Endothelial cell of umbilical vein (primary cell): ENCODE measurements around the gene PAXX. TPM values are rescaled to one million over a fixed set of nuclear protein-coding genes. Genes with fewer than 3 reads are reported as not detected.
A peak's percentile ranks its signal among the peaks of the same experiment; 100 is the strongest.

Source experiments
- BruUV-seq: library from RNA; stranded (reverse); fragments of 400-500 nt; replicated peaks from 2 replicates; lab custom pipeline; 2021; lab: Mats Ljungman, UMichigan
- CTCF ChIA-PET: fragments of 300-600, 350-600 bp; sonication (Branson Sonifier 250); formaldehyde crosslinking; loops from one replicate; lab custom pipeline; 2021; ENCODE audit warnings: antibody characterized with exemption, inconsistent platforms; lab: Charles Lee
- POLR2A ChIA-PET: fragments of 300-600, 350-600 bp; sonication (Branson Sonifier 250); formaldehyde crosslinking; loops from one replicate; lab custom pipeline; 2021; ENCODE audit warnings: antibody characterized with exemption, inconsistent platforms; lab: Charles Lee
- DNase-seq: peaks from one replicate; pipeline ENCODE4 v3.0.0-alpha.2; 2011; ENCODE audit warnings: low read depth, low spot score
- FAIRE-seq: peaks from 2 replicates; lab custom pipeline; 2011; peaks lifted over from hg19 to GRCh38; lab: Jason Lieb, UNC
- H2AFZ ChIP-seq: 2 replicates; pipeline ENCODE4 v1.6.0; 2012; ENCODE audit warnings: low read depth, low read length, control low read depth, inconsistent platforms
- H3K27ac ChIP-seq: 2 replicates; pipeline ENCODE4 v1.5.1; 2011; ENCODE audit warnings: low read depth, mild to moderate bottlenecking, control low read depth, low read length, moderate library complexity; ENCODE audit not compliant: insufficient read depth
- H3K27me3 ChIP-seq, 2 experiments: 2 replicates each; pipeline versions ENCODE4 v1.6.0 to v1.6.1; 2011; ENCODE audit warnings: low read length in 2 of 2, mixed read lengths in 1 of 2; ENCODE audit not compliant: control insufficient read depth in 2 of 2, insufficient read depth in 2 of 2
- H3K36me3 ChIP-seq, 2 experiments: 2 replicates in 1 of 2; 3 replicates in 1 of 2; pipeline ENCODE4 v1.5.1; 2011; ENCODE audit warnings: low read length in 2 of 2, mild to moderate bottlenecking in 1 of 2, moderate library complexity in 1 of 2; ENCODE audit not compliant: control insufficient read depth in 2 of 2, insufficient read depth in 2 of 2; ENCODE audit errors: extremely low read depth in 1 of 2
- H3K4me1 ChIP-seq: 3 replicates; pipeline ENCODE4 v1.5.1; 2011; ENCODE audit warnings: mild to moderate bottlenecking, low read length; ENCODE audit not compliant: control insufficient read depth, insufficient read depth; ENCODE audit errors: extremely low read depth
- H3K4me2 ChIP-seq: 2 replicates; pipeline ENCODE4 v1.6.1; 2011; ENCODE audit warnings: low read length, control low read depth, mixed read lengths; ENCODE audit not compliant: insufficient read depth
- H3K4me3 ChIP-seq, 3 experiments: fragments of 200-600 bp in 1 of 3; sonication (generic), shearing (Covaris generic) in 1 of 3; replicated peaks in 1 of 3; 2 replicates each; pipeline ENCODE4 v1.5.1; 2011 to 2016; ENCODE audit warnings: control low read depth in 3 of 3, low read length in 3 of 3, mild to moderate bottlenecking in 2 of 3, inconsistent platforms in 1 of 3, low read depth in 1 of 3, moderate library complexity in 1 of 3; ENCODE audit not compliant: insufficient read depth in 1 of 3
- H3K79me2 ChIP-seq: 2 replicates; pipeline ENCODE4 v1.6.0; 2012; ENCODE audit warnings: low read length, inconsistent platforms; ENCODE audit not compliant: control insufficient read depth, insufficient read depth
- H3K9ac ChIP-seq: replicated peaks from 2 replicates; pipeline ENCODE3; 2011; ENCODE audit warnings: low read length, control low read depth; ENCODE audit not compliant: insufficient read depth; ENCODE audit errors: extremely low read depth
- H3K9me1 ChIP-seq: replicated peaks from 3 replicates; pipeline ENCODE4 v1.6.0; 2011; ENCODE audit warnings: mild to moderate bottlenecking, low read length; ENCODE audit not compliant: control insufficient read depth, insufficient read depth; ENCODE audit errors: extremely low read depth
- H3K9me3 ChIP-seq: replicated peaks from 2 replicates; pipeline ENCODE4 v1.5.1; 2012; ENCODE audit warnings: low read length, inconsistent platforms; ENCODE audit not compliant: control insufficient read depth, insufficient read depth
- H4K20me1 ChIP-seq: replicated peaks from 2 replicates; pipeline ENCODE3; 2011; ENCODE audit warnings: mild to moderate bottlenecking, low read length; ENCODE audit not compliant: control insufficient read depth, insufficient read depth; ENCODE audit errors: extremely low read depth
- CTCF ChIP-seq, 2 donors: IDR thresholded peaks; 1 replicate in 1 of 2; 2 replicates in 1 of 2; pipeline ENCODE4 v1.5.1; 2011; ENCODE audit warnings: low read length in 2 of 2, mild to moderate bottlenecking in 2 of 2, moderate library complexity in 2 of 2, control low read depth in 1 of 2, inconsistent platforms in 1 of 2, low read depth in 1 of 2; ENCODE audit not compliant: insufficient read depth in 1 of 2; ENCODE audit errors: extremely low read depth in 1 of 2
- EZH2 ChIP-seq: IDR thresholded peaks from 2 replicates; pipeline ENCODE4 v1.6.1; 2012; ENCODE audit warnings: borderline replicate concordance, low read depth, mild to moderate bottlenecking, moderate library complexity, low read length, inconsistent platforms; ENCODE audit not compliant: severe bottlenecking
- FOS ChIP-seq: IDR thresholded peaks from 2 replicates; pipeline ENCODE4 v1.6.1; 2011; ENCODE audit warnings: mild to moderate bottlenecking, low read length, moderate library complexity, borderline replicate concordance; ENCODE audit not compliant: insufficient read depth
- GATA2 ChIP-seq: IDR thresholded peaks from 2 replicates; pipeline ENCODE4 v1.7.0; 2011; ENCODE audit warnings: low read depth, mild to moderate bottlenecking, moderate library complexity, mixed read lengths, low read length; ENCODE audit not compliant: insufficient read length, insufficient read depth
- JUN ChIP-seq: IDR thresholded peaks from 2 replicates; pipeline ENCODE4 v1.6.1; 2011; ENCODE audit warnings: borderline replicate concordance, low read depth; ENCODE audit not compliant: insufficient read length, insufficient read depth
- MAX ChIP-seq: IDR thresholded peaks from 2 replicates; pipeline ENCODE4 v1.6.1; 2011; ENCODE audit not compliant: insufficient read depth, insufficient read length
- MYC ChIP-seq: IDR thresholded peaks from one replicate; pipeline ENCODE4 v1.6.1; 2011; ENCODE audit warnings: mild to moderate bottlenecking, low read depth, low read length
- POLR2A ChIP-seq: IDR thresholded peaks from 2 replicates; pipeline ENCODE4 v1.6.1; 2012; ENCODE audit warnings: low read depth, mild to moderate bottlenecking, control low read depth, low read length
- POLR2AphosphoS5 ChIP-seq: IDR thresholded peaks from 2 replicates; pipeline ENCODE4 v1.6.1; 2012; ENCODE audit warnings: low read depth, mild to moderate bottlenecking, control low read depth, low read length, moderate library complexity; ENCODE audit not compliant: insufficient read depth
- dilution Hi-C: fragments of 300-500 bp; cut with MboI; formaldehyde crosslinking; loops from one replicate; pipeline ENCODE4 v1.15.0; 2019; ENCODE audit warnings: low sequenced_read_pairs; ENCODE audit not compliant: extremely low pct_ligation_motif_present
- intact Hi-C: fragments of 100-400 bp; cut with micrococcal nuclease; formaldehyde crosslinking; loops from one replicate; pipeline ENCODE4 v1.10.0; 2022
- polyA plus RNA-seq, 4 experiments: library from polyadenylated mRNA; depleted of rRNA in 3 of 4; stranded (reverse) in 3 of 4; unstranded in 1 of 4; fragments of >200 nt; gene quantifications; 2 replicates each; pipeline versions ENCODE4 v1.2.1 to v1.2.3, GENCODE V29; 2011 to 2012; ENCODE audit warnings: missing spikeins in 1 of 4
- total RNA-seq: library from RNA; stranded (reverse); gene quantifications from 2 replicates; pipeline ENCODE4 v1.2.3, GENCODE V29; 2021

The PAXX gene
- total and polyA plus RNA-seq, 2 donors (not counting 3 experiments of a cell fraction or from before 2014, with no cell fraction given) = 34.0 to 35.0 TPM

GRCh38 chr9:136977649-136978072 lies 14.6 kb upstream of the PAXX start:
- intact Hi-C loops (loop anchor here (1.0 to 2.0 kb wide), 3 partner anchors 15 to 51 kb away; partner anchors contain the start of genes ABCA2 and PAXX), dilution Hi-C loops (no loop called here)
- H3K4me1 ChIP-seq = peaks cover 4% of the 10 kb centered on the region
- no peak overlapping the region for H3K27ac ChIP-seq
- no peaks in the 10 kb centered on the region for H3K27me3 ChIP-seq
- no peaks in the 10 kb centered on the region for H3K9me3 ChIP-seq
- TF ChIP-seq POLR2AphosphoS5 = no peak
- peak overlapping the region; percentile 81 for H2AFZ ChIP-seq
- FAIRE-seq = no peak
- no peaks in the 10 kb centered on the region for H3K79me2 ChIP-seq
- BruUV-seq = no TSS peak
- no peak for DNase-seq
- H4K20me1 ChIP-seq = no peaks in the 10 kb centered on the region
- POLR2A ChIA-PET = interaction anchor here (0.7 kb wide), 1 partner anchor 28 kb away, joined by 7 read pairs; no protein-coding TSS in a partner anchor
- peak overlapping the region; percentile 18 for H3K4me2 ChIP-seq
- CTCF ChIA-PET = interaction anchor here (0.7 to 1.4 kb wide), 5 partner anchors 27 to 57 kb away, joined by 3 to 10 read pairs (median 4); no protein-coding TSS in a partner anchor
- H3K9me1 ChIP-seq = no peaks in the 10 kb centered on the region
- H3K4me3 ChIP-seq = peak overlapping the region in 1 of 3 experiments; percentile 32
- H3K36me3 ChIP-seq = no peaks in the 10 kb centered on the region
- no peak overlapping the region for H3K9ac ChIP-seq

- intact Hi-C loops (loop anchor here (1.0 to 2.0 kb wide), 3 partner anchors 14 to 51 kb away; partner anchors contain the start of genes ABCA2 and PAXX), dilution Hi-C loops (no loop called here)
- Histone ChIP-seq H3K4me2 (peak overlapping the region; percentile 18), H3K9ac (no peak overlapping the region), H3K4me3 (peak overlapping the region in 1 of 3 experiments; percentile 32), H3K27me3 (no peaks in the 10 kb centered on the region), H4K20me1 (no peaks in the 10 kb centered on the region), H3K27ac (no peak overlapping the region), H3K36me3 (no peaks in the 10 kb centered on the region), H2AFZ (peak overlapping the region; percentile 81), H3K4me1 (peaks cover 4% of the 10 kb centered on the region), H3K9me3 (no peaks in the 10 kb centered on the region), H3K9me1 (no peaks in the 10 kb centered on the region), H3K79me2 (no peaks in the 10 kb centered on the region)
- TF ChIP-seq FOS = no peak
- TF ChIP-seq POLR2A = no peak
- no peak for TF ChIP-seq GATA2
- no peak for TF ChIP-seq JUN
- TF ChIP-seq MAX = no peak
- TF ChIP-seq MYC = no peak
- no peak for TF ChIP-seq CTCF (IDR thresholded peaks at IDR 0.05; ENCODE audit: extremely low read depth in 1 of 2, insufficient read depth in 1 of 2, low read depth in 1 of 2, low read length in 2 of 2)
- TF ChIP-seq EZH2 = no peak
- TF ChIP-seq POLR2AphosphoS5 = no peak
- DNase-seq (peak; percentile 39), FAIRE-seq (peak; percentile 54)
- no TSS peak for BruUV-seq
- ChIA-PET CTCF (interaction anchor here (0.7 to 1.4 kb wide), 6 partner anchors 16 to 57 kb away, joined by 3 to 10 read pairs (median 4); no protein-coding TSS in a partner anchor), POLR2A (interaction anchor here (0.6 to 1.0 kb wide), 3 partner anchors 14 to 152 kb away, joined by 3 to 7 read pairs (median 3); partner anchors contain the start of gene PAXX)
These were observed 14.0 kb upstream of the PAXX start for GRCh38 chr9:136978073-136978864.
